ENCODE data around the gene SCYGR1.

The SCYGR1 gene

GRCh38 chr2:227389231-227389630, 1.5 kb upstream of the SCYGR1 start:
- TF ChIP-seq CTCF (IDR thresholded peaks at IDR 0.05): no peak

- TF ChIP-seq CTCF (IDR thresholded peaks at IDR 0.05): no peak
These were observed 825 bp upstream of the SCYGR1 start for GRCh38 chr2:227388537-227389011.

DNA sequence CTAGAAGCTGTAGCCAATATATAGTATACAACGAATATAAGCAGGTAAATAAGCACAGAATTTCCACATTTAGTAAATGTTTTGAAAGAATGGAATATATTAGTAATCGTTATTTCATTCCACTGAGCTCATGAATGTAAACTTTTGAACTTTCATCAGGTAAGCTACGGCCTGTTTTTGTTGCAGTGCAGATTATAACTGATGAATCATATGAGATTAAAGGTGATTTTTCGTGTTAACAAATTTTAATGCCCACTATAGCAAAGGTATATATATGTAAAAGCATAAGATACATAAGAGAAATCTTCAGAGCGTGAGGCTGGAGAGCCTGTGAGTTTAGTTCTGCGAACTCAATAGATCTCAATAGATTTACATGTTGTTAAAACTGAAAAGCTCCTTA, 1.1 kb downstream of the SCYGR1 start:
- TF ChIP-seq CTCF (IDR thresholded peaks at IDR 0.05): no peak

GRCh38 chr2:227383686-227384085, 4.1 kb downstream of the SCYGR1 start:
- no peak for TF ChIP-seq CTCF (IDR thresholded peaks at IDR 0.05)

- TF ChIP-seq CTCF (IDR thresholded peaks at IDR 0.05): no peak
These were observed 8.7 kb downstream of the SCYGR1 start, which contains the start of gene TM4SF20 for GRCh38 chr2:227379095-227379494. TM4SF20 (minus strand) TSS chr2:227379306; CDS start chr2:227379268, 38 bp downstream.

DNA sequence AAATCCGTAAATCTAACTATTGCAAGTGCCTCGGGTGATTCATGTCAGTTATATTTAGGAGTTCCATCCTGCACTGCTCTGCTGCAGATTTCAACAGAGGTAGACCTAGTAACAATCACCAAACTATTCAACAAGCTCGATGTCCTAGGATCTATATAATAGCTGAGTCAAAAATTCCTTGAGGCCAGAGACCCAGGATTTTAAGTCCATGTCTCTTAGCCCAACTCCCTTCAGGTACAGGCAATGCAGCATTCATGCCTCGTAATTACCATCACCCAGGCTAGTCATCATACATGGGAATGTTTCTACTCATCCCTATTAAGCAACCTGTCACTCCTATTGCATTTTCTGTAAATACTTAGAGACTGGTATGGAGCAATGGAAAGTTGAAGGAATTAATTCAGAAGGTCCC, 9.4 kb downstream of the SCYGR1 start:
- no peak for TF ChIP-seq CTCF (IDR thresholded peaks at IDR 0.05)

GRCh38 chr2:227377467-227378351, 10.0 kb downstream of the SCYGR1 start:
- peak; percentile 15; the same call in 1 of the 2 replicates for TF ChIP-seq CTCF (IDR thresholded peaks at IDR 0.05)

All from LNCAP (cell line).